CD1c-positive myeloid dendritic cell (primary cell): ENCODE data around the gene IL20.
"Not testable (repeated sequence)": the region's sequence is repeated elsewhere in the genome, so short reads cannot be mapped to it uniquely, and the experiment has no call there.

Experiments
- DNase-seq: peaks from one replicate; pipeline ENCODE4 v3.0.0-alpha.2; 2016; ENCODE audit errors: extremely low spot score

Gene IL20

DNA sequence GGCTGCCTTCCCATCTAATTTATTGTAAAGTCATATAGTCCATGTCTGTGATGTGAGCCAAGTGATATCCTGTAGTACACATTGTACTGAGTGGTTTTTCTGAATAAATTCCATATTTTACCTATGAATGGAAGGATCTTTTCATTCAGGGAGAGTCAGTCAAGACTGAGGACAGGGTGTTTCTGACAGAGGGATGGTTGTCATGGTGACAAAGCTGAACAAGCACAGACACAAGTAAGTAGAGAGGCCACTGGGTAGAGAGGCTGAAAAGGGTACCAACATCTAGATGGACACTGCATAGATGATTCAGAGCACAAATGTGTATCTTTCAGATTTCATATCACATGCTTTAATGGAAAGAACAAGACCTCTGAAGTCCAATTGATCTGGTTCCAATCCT lies 22.6 kb upstream of the IL20 start:
- DNase-seq = no peak

DNA sequence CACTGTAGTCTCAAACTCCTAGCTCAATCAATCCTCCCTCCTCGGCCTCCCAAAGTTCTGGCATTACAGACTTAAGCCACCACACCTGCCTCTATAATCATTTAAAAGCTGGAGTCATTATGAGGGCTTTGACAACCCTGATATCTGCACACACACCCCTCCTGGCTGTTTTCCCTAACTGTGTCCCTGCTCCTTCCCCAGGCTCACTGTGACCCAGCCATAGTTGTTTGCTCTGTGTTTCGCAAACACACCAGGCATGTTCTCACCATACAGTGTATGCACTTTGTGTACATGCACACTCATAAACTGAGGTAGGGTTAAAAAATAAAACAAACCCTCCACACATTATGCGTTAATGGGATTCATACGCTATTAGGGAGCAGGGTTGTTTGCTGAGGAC lies 21.8 kb upstream of the IL20 start:
- no peak for DNase-seq

DNA sequence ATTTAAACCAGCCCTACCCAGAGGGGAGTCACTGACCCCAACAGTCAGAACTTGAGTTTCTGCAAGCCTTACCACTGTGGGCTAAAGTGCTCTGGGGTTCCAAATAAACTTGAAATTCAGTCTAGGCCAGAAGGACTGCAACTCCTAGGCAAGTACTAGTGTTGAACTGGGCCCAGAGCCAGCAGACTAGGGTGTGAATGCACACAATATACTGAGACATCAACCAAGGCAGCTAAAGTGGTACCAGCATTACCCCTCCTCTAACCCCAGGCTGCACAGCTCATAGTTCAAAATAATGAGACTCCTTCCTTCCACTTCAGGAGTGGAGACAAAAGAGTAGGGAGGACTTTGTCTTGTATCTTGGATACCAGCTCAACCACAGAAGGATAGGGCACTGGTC lies 18.9 kb upstream of the IL20 start:
- no peak for DNase-seq

DNA sequence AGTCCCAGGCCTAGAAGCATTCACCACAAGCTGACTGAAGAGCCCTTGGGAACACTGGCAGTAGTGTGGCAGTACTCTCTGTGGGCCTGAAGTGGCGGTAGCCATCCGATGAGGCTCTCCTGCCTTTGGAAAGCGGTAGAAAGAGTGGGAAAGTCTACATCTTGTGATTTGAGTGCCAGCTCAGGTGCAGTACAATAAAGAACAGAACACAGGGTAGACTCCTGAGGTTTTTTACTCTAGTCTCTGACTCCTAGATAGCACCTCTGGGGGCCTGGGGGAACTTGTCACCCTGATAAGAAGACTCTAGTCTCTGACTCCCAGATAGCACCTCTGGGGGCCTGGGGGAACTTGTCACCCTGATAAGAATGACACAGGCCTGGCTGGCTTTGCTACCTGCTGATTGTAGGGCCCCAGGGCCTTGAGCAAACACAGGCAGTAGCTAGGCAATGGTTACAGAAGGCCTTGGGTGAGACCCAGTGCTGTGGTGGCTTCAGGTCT lies 18.0 kb upstream of the IL20 start:
- no peak for DNase-seq

DNA sequence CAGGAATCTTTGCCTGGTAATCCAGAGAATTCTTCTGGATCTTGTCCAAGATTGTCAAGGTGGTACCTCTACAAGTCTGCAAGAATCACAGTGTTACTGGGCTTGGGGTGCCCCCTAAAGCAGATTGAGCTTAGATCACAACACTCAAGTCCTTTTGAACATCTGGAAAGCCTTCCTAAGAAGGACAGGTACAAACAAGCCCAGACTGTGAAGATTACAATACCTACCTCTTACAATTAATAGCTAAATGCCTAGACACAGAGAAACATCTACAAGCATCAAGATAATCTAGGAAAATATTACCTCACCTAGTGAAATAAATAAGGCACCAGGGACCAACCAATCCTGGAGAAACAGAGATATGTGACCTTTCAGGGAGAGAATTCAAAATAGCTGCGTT lies 17.5 kb upstream of the IL20 start:
- DNase-seq = no peak

DNA sequence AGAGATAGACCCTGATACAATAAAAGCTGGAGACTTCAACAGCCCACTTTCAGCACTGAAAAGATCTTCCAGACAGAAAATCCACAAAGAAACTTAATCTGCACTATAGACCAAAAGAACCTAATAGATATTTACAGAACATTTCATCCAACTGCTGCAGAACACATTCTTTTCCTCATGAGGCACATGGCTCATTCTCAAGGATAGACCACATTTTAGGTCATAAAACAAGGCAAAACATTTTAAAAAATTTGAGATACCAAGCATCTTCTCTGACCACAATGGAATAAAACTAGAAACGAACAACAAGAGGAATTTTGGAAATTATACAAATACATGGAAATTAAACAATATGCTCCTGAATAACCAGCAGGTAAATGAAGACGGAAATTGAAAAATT lies 15.0 kb upstream of the IL20 start:
- DNase-seq = no peak

DNA sequence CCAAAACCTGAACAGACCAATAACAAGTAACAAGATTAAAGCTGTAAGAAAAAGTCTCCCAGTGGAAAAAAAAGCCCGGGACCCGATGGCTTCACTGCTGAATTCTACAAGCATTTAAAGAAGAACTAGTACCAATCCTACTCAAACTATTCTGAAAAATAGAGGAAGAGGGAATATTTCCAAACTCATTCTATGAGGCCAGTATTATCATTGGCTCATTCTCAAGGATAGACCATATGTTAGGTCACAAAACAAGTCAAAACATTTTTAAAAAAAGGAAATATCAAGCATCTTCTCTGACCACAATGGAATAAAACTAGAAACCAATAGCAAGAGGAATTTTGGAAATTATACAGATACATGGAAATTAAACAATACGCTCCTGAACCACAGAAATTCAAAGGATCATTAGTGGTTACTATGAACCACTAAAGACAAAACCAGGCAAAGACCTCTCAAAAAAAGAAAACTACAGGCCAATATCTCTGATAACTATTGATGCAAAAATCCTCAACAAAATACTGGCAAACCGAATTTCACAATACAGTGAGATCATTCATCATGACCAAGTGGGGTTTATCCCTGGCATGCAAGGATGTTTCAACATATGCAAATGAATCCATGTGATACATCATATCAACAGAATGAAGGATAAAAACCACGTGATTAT lies 13.9 kb upstream of the IL20 start:
- peak; percentile 81 for DNase-seq

DNA sequence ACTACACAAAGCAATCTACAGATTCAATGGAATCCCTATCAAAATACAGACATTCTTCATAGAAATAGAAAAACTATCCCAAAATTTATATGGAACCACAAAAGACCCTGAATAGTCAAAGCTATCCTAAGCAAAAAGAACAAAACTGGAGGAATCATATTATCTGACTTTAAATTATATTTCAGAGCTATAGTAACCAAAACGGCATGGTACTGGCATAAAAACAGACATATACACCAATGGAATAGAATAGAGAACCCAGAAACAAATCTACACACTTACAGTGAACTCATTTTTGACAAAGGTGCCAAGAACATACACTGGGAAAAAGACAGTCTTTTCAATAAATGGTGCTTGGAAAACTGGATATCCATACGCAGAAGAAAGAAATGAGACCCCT lies 12.8 kb upstream of the IL20 start:
- not testable (repeated sequence) for DNase-seq

DNA sequence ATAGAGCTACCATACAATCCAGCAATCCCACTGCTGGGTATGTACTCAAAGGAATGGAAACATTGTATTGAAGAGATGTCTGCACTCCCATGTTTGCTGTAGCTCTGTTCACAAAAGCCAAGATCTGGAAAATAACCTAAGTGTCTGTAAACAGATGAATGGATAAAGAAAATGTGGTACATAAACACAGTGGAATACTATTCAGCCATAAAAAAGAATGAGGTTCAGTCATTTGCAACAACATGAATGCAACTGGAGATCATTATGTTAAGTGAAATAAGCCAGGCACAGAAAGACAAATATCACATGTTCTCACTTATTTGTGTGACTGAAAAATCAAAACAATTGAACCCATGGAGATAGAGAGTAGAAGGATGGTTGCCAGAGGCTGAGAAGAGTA lies 11.7 kb upstream of the IL20 start:
- not testable (repeated sequence) for DNase-seq

DNA sequence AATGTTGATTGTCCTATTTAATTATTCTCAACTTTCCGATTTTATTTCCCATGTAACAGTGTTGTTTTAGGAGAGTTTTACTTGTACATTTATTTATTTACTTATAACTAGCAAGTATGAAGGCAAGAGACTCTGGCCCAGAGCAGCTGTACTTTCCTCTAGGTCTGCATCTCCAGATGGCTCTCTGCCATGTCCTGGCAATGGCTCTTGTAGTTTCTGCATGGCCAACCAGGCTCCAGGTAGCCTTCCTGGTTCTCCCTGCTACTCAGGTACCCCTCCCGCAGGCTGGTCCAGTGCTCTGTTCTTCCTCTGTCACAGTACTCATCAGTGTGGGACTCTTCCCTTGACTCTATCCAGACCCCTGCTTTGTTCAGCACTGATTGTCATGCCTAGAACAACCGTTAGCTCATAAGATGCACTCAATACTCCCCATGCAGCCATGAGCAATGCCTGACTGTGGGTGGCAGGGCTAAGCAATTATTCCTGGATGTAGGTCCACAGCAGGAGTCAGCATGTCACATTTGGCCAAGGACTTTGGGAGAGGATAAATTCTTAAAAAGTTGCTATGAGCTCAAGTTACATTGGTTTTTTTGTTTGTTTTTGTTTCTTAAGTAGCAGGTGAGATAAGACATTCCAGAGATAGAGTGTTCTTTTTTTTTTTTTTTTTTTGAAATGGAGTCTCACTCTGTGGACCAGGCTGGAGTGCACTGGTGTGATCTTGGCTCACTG lies 10.9 kb upstream of the IL20 start:
- no peak for DNase-seq

DNA sequence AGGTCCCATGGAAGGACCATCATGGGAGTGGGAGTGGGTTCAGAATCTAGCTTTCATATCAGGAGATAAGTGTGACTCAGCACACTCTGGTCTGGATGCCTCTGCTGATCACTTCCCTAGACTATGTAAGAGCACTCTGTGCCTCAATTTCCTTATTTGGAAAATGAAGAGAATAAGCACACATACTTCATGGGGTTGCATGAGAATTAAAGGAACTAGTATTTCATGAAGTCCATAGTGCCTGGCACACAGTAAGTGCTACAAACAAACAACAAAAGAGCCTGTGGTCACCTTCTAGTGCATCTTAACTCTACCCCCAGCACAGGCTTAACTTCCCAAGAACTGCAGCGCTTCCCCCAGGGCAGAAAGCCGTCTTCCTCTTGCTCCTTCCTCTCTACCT lies 9.6 kb upstream of the IL20 start:
- DNase-seq = peak; percentile 81

DNA sequence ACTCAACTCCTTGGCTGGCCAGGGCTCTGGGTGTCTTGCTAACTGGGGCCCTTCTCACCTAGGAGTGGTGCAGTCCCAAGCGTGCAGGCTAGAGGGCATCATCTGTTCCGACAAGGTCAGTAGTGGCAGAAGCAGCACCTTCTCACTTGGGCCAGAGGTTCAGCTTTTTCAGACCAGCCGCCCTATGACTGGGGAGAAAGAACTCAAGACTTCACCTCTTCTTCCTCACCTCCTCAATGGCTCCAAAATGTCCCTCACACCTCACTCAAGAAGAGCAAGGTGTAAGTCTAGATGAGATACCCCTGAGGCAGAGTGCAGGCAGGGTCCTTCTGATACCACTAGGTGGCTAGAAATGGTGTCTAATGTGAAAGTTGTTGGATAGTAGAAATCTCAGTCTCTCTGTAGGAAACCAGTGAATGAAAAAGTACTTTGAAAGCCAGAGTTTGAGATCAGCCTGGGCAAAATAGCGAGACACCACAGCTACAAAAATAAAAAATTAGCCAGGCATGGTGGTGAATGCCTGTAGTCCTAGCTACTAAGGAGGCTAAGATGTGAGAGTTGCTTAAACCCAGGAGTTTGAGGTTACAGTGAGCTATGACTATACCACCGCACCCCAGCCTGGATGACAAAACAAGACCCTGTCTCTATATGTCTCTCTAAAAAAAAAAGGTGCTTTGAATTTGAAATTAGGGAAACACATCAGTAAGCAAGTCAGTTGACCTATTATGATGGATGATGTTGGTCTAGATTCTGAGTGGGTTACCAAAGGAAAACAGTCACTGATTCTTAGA lies 8.6 kb upstream of the IL20 start:
- no peak for DNase-seq

DNA sequence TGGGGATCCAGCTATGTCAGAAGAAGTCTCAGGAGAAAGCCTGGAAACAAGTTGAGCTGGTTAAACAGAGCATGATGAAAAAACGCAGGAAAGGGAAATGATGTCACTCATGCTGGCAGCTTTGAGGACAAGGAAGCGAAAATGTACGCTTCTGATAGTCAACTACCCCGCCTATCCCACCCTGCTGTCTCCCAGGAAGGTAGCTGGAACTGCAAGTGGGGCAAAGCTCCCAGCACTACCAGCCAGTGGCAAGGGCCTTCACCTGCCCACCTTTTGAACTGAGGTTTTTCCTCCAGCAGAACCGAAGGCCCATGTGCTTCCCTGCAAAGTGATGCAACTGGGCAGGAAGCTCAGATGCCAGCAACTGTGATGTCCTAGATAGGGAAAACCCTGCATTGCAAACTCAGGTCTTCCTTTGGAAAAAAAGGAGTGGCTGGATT lies 6.3 kb upstream of the IL20 start:
- peak; percentile 83 for DNase-seq

DNA sequence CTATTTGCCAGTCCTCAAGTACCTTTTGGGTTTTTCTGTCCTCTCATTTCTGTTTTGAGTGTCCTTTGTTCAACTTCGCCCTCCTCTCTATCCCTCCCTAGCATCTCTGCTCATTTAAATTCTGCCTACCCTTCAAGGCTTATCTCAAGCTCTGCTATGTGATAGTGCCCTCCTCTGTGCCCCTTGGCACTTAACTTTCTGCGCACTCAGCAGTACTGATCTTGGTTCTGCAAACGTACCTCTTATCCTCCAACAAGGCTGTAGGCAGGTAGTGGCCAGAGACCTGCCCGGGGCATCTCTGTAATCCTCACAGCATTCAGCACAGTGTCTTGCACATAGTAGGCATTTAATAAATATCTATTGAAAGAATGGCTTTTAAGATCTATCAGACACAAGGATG lies 5.3 kb upstream of the IL20 start:
- DNase-seq = no peak

DNA sequence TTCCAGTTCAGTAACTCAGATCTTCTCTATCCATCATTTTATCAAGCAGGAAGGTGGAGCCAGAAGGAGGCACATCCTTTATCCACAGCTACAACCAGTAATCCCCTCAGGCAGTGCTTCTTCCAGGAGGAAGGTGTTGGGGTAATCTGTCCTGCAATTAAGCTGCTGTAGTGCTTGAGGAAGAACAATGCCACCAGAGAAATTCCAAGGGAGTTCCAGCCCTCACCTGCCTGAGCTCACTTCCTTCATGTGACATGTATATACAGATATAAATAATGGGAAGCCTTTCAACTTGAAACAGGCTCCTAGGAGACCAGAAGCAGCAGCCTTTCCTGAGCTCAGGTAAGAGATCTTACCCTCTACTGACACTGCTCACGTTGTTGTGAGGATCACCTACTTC lies 2.2 kb upstream of the IL20 start:
- DNase-seq = no peak

DNA sequence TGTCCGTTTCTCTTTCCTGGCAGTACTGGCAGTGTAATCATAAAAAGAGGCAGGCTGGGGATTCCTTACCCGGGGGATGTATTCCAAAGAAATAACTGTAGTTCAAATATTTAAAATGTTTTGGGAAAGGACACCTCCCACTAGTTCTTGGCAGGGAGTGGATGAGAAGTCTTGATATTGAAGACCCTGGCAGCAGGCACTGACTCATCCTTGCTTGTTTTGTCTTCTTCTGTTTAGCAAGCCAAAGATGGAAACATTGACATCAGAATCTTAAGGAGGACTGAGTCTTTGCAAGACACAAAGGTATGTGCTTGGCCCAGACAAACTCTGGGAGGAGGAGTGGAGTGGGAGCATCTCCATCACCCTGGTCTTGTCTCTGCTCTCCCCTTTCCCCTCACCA lies 639 bp downstream of the IL20 start:
- DNase-seq = no peak

DNA sequence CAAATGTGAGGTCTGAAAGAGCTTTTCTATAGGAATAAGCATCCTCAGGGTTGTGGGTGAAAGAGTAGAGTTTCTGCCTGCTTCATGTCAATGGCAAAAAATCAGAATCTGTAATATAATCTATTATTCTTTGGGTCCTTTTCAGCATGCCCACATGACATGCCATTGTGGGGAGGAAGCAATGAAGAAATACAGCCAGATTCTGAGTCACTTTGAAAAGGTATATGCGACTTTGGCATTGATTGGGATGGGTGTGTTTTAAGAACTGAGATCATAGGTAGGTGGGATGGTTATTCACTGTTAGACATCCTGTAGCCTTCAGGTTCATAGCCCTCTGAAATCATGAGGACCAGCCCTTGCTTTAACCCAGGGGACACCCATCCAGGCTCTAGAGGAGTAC lies 1.8 kb downstream of the IL20 start:
- no peak for DNase-seq

DNA sequence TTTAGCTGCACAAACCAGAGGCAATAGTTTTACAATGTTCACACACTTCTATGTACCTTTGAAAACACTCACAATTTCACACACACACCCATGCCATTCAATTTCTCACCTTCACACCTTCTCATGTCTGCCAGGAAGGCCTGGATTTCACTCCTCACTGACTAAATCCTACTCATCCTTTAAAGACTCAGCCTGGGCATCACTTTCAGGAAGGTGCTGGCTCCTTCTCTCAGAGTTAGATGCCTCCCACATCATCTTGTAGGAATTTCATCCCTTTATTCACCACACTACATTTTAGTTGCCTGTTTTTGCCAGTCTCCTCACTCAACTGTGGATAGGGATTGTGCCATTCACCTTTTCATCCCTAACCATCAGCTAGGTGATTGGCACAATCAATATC lies 2.3 kb downstream of the IL20 start:
- no peak for DNase-seq

DNA sequence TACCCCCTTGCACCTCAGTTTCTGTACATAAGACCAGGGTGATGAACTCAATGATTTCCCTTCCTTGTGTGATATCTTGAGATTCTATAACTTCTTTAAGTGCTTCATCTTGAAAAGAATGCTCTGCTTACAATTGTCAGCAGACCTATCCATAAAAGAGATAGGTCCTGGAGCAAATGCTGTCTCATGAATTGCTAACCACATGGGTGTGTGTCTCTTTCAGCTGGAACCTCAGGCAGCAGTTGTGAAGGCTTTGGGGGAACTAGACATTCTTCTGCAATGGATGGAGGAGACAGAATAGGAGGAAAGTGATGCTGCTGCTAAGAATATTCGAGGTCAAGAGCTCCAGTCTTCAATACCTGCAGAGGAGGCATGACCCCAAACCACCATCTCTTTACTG lies 2.8 kb downstream of the IL20 start:
- no peak for DNase-seq

DNA sequence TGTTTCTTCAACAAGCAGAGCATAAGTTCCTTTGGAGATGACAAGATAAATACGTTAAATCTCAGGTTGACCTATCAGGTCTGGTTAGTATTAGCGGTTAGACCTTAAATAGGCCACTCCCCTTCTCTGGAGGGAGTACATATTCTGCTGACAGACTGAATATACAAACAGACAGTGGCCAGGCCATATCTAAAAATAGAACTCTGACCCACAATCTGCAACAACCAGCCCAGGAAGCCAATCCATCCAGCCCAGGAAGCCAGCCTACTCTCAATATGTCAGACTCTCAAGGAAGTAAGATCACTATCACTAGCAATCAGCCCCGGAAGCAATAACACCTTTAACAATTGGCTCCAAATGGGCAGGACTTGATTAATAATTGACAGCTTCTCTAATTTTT lies 6.7 kb downstream of the IL20 start:
- DNase-seq = no peak

DNA sequence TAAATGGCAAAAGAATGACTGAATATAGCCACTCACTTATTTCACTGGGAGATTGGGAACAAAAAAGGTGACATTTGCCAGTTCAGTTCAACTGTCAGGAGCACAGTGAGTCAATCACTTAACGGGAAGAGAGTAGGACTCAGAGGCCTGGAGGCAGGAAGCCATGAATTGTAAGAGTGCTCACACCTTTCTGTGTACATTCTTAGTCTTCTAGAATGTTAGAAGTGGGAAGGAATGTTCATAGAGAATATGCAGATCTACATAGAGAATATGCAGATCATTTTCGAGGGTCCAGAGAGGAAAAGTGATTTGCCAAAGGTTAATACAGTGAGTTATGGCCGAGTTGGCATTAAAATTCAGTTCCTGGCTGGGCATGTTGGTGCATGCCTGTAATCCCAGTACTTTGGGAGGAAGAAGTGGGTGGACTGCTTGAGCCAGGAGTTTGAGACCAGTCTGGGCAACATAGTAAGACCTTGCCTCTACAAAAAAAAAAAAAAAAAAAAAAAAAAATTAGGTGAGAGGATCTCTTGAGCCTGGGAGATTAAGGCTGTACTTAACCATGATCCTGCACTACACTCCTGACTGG lies 8.3 kb downstream of the IL20 start:
- DNase-seq = no peak

DNA sequence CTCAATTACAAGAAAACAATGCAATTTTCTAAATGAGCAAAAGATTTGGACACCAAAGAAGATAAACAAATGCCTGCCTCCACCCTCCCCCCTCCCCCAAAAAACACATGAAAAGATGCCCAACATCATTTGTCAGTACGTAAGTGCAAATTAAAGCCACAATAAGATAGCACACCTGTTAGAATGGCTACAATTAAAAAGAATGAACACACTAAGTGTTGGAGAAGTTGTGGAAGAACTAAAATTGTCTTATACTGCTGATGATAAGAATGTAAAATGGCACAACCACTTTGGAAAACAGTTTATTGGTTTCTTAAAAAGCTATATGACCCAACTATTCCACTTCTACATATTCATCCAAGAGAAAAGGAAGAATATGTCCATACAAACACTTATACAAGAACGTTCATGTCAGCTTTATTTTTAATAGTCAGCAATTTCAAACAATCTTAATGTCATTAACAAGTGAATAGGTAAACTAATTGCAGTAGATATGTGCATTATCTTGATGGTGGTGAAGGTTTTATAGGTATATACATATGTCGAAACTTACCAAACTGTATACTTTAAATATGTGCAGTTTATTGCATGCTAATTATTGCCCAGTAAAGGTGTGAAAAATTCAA lies 10.4 kb downstream of the IL20 start:
- no peak for DNase-seq
